A673 (cell line): ENCODE data around the gene ASTN2.

Experiments used
- EZH2 ChIP-seq: fragments of 200-600 bp; sonication (generic); IDR thresholded peaks from 2 replicates; pipeline ENCODE4 v1.6.1; 2017; ENCODE audit warnings: borderline replicate concordance, low read depth, mild to moderate bottlenecking, mixed read lengths, antibody characterized with exemption, low read length; ENCODE audit not compliant: poor library complexity, severe bottlenecking
- TF ChIP-seq, protein P1 (sequence below): fragments of 300-800, 200-600 bp; sonication (generic); conservative IDR thresholded peaks from 2 replicates; pipeline ENCODE4 v1.5.1; 2017; ENCODE audit warnings: low read depth, mild to moderate bottlenecking, antibody characterized with exemption, low read length, moderate library complexity, mixed read lengths

DNA sequence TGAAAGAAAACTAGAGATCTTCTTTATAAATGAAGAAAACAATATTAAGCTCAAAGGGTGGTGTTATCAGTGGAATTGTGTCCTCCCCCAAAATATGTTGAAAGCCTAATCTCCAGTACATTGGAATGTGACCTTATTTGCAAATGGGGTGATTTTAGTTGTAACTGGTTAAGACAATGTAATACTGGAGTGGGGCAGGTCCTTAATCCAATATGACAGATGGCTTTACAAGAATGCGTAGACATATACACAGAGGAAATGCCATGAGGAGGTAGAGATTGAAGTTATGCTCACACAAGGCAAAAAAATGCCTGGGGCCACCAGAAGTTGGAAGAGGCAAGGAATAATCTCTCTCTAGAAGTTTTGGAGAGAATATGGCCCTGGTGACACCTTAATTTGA lies 741.5 kb downstream of the ASTN2 start:
- no peak for TF ChIP-seq EZH2
- TF ChIP-seq, protein P1, sequence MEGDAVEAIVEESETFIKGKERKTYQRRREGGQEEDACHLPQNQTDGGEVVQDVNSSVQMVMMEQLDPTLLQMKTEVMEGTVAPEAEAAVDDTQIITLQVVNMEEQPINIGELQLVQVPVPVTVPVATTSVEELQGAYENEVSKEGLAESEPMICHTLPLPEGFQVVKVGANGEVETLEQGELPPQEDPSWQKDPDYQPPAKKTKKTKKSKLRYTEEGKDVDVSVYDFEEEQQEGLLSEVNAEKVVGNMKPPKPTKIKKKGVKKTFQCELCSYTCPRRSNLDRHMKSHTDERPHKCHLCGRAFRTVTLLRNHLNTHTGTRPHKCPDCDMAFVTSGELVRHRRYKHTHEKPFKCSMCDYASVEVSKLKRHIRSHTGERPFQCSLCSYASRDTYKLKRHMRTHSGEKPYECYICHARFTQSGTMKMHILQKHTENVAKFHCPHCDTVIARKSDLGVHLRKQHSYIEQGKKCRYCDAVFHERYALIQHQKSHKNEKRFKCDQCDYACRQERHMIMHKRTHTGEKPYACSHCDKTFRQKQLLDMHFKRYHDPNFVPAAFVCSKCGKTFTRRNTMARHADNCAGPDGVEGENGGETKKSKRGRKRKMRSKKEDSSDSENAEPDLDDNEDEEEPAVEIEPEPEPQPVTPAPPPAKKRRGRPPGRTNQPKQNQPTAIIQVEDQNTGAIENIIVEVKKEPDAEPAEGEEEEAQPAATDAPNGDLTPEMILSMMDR: no peak
